T1000 (cell line): Measurements from ENCODE around the gene ACTN4.

Experiments used
- DNase-seq: peaks from one replicate; lab custom pipeline; 2025; ENCODE audit warnings: mixed read lengths; lab: John Stamatoyannopoulos, UW

ACTN4 gene

DNA sequence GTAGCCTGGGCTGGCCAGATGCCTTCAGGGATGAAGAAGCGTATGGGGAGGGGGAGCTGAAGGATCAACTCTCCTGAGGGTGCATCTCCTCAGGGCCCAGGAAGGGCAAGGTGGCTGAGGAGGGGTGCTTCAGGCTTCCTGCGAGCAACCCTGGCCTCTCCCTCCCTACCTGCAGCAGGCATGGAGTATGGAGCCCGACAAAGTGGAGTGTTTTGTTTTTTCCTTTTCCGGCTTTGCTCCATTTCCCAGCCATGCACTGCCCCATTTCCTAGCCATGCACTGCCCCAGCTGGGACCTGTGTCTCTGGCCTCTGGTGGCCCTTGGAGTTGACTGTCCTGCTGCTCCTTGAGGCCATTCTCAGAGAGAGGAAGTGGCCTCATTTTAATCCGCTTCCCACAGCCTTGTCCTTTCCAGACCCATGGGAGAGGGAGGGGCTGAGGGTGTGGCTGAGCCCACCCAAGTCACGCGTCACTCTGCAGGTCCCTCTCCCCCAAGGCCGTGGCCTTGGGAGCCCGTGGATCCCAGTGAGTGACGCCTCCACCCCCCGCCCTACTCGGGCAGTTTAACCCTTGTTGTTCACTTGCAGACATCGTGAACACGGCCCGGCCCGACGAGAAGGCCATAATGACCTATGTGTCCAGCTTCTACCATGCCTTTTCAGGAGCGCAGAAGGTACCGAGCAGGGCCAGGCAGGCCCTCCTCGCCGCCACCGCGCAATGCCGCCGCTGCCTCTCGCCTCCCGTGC, 62.4 kb downstream of the ACTN4 start:
- DNase-seq, result no peak

DNA sequence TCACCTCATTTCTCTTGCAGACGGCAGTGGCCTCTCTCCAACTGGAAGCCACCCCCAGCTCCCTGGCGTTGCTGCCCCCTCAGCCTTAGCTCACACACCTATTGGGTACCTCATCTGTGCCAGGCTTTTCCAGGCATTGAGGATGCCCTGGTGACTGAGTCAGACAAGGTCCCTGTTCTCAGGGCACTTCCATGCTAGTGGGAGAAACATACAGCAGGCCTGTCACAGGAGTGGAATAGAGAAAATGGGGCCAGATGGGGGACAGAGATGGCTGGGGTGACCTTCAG, 62.9 kb downstream of the ACTN4 start:
- no peak for DNase-seq

GRCh38 chr19:38710928-38711725, 63.7 kb downstream of the ACTN4 start:
- no peak for DNase-seq

- DNase-seq, result peak; percentile 90
These were observed 64.3 kb downstream of the ACTN4 start for GRCh38 chr19:38711726-38712153.

- no peak for DNase-seq
These were observed 64.8 kb downstream of the ACTN4 start for GRCh38 chr19:38712161-38712748.

DNA sequence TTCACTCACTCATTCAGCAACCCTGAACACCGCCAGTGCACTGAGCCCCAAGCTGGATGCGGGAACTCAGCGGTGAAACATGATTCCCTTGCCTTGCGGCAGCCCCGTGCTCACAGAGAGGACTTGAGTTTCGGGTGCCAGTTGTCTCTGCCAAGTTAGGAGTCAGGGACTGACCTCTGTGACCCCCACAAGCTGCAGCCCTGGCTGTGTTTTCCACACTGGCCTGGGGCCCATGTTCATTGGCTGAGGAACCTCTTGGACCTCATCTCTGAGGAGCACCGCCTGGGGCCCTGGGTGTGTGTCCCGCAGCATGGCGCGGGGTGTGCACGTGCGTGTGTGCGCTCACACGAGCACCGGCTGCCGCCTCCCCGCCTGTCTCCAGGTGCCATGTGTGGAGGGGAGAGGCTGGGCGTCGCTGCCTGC, 65.8 kb downstream of the ACTN4 start:
- no peak for DNase-seq

DNA sequence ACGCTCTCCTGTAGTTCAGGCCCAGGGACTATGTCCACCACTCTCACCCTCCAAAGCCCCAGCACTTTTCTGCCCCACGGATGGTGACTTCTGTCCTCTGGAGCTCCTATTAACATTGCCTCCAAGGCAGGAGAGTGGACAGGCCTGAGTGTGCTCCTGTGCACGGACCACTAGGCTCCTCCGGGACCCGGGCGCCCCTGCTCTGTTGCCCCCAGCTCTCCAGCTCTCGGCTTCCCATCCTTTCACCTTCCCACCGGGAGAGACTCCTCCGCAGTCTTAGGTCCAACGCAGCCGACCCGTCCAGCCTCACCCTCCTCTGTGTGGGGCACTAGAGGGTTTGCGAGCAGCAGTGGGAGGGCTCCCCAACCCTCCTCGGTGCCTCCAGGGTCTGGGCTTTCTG, 66.4 kb downstream of the ACTN4 start:
- DNase-seq, result no peak

GRCh38 chr19:38714354-38714778, 66.9 kb downstream of the ACTN4 start:
- DNase-seq, result no peak

DNA sequence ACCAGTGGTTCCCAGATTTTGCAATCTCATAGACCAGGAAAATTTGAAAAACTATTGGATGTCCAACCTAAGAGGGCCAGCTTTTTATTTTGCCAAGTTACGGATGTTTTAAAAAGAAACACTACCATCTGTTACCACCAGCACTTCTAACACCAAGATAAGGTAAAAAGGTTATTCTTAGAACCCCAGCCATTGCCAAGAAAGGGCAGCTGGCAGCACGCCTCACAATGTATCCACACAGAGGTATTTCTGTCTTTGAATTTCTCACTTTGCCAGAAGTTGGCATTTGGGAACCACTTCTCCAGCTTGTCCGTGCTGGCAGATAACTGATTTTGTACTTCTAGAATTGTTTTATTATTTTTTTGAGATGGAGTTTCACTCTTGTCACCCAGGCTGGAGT, 68.1 kb downstream of the ACTN4 start:
- DNase-seq, result no peak

GRCh38 chr19:38717051-38717450, 69.6 kb downstream of the ACTN4 start:
- DNase-seq, result no peak

DNA sequence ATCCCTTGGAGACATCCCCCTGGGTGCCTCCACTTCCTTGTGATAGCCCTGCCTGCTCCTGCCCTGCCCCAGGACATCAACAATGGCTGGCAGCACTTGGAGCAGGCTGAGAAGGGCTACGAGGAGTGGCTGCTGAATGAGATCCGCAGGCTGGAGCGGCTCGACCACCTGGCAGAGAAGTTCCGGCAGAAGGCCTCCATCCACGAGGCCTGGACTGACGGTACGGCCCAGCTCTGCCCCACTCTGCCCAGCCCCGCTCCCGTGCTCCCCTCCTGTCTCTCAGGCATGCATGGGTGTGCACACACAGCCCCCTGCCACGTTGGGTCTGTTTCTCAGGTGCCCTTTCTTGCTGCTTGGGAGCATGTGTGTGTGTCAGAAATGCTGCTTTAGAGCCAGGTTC, 70.4 kb downstream of the ACTN4 start:
- no peak for DNase-seq

DNA sequence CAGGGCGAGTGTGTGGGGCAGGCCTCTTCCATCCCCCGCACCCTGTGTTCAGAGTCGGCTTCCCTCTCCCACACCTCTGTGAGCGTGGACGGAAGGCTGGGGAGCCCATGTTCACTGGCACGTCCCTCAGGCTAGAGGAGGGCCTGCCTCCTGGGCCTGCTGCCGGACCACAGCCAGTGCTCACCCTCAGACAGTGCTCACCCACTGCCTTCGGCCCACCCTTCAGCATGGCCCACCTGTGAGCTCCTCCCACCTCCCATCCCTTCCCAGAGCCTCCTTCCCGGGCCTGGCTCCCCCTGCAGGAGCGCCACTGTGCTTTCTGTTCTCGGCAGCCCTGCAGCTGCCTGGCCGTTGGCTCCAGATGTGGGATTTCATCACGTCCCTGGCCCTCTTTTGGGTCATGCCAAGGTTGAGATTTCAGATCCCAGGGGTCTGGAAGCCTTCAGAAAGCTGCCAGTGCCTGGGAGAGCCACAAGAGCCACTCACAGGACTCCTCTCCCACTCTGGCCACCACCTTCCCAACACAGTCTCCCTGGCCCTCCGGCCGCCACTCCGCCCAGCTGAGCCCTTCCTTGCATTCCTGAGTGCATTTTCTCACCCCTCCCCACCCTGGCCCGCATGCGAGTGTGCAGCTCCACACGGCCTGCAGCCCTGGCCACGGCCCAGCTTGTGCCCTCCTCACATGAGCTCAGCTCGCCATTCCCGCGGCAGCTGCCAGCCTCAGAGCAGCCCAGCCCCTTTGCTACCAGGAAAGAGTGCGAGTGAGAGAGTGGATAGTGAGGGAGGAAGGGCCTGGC, 71.5 kb downstream of the ACTN4 start:
- DNase-seq, result peak; percentile 30

- DNase-seq, result no peak
These were observed 72.5 kb downstream of the ACTN4 start for GRCh38 chr19:38719761-38720558.

GRCh38 chr19:38720559-38721236, 73.2 kb downstream of the ACTN4 start:
- DNase-seq, result no peak

DNA sequence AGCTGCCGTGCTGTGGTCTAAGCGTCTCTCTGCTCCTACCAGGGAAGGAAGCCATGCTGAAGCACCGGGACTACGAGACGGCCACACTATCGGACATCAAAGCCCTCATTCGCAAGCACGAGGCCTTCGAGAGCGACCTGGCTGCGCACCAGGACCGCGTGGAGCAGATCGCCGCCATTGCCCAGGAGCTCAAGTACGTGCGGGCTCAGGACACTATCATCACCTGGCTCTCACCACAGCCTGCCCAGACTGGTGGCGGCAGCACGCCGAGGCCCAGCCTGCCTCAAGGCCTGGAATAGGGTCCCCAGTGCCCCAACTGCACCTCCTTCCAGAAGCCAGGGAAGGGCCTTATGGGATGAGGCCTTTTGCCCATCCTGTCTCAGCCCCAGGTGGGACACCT, 74.0 kb downstream of the ACTN4 start:
- no peak for DNase-seq

DNA sequence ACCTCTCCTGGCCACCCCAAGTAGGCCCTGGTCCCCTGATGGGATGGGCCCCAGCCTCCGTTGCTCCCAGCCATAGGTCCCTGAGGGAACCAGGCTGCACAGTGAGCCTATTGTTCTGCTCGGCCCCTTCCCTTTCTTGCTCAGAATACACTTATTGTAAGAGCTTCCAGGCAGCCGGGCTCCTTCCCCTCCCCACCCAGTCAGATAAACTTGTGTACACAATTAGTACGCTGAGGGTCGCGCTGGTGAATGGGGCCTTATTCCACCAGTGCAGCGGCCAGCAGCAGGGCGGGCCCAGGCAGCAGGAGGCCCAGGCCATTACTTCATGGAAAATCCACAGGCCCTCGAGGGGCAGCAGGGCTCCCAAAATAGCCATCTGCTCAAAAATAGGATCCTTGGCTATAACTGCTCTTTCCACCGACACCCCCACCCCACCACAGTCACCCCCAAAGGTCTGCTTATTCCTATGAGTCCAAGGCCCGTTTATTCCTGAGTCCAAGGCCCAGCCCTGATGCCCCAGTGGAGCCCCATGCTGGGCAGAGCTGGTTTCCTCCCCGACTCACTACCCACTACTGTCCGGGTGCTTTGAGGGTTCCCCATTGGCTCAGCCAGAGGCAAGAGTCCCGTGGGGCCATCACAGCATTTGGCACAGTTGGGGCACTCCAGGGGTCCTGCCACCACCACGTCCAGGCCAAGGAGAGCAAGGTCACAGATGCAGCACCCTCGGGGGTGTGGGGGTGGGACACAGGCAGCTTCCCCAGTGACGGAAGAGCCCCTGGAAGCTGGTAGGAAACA, 74.7 kb downstream of the ACTN4 start:
- DNase-seq, result no peak

DNA sequence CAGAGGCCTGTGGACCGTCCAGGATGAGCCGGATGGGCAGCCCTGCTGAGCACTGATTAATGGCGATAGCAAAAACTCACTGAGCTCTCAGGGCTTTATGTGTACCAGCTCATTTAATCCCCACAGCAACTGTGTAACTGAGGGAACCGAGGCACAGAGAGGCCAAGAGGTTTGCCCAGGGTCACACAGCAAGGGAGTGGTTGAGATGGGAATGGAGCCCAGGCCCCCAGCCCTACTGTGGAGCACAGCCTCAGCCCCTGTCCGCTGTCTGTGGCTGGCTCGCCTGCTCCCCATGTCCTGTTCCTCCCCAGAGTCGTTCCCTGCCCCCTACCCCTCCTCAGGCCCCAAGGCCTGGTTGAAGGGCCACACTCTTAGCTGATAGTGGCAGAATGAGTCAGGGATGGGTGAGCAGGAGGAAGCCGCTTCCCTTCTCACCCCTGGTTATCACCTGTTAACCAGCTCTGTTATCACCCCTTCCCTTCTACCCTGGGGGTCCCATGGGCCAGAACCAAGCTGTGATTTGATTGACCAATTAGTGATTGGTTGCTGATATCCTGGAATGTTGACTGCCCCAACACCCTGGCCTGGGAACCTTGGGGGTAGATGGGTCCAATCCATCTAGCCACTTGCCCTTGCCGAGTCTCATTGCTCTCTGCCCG, 75.6 kb downstream of the ACTN4 start:
- no peak for DNase-seq

DNA sequence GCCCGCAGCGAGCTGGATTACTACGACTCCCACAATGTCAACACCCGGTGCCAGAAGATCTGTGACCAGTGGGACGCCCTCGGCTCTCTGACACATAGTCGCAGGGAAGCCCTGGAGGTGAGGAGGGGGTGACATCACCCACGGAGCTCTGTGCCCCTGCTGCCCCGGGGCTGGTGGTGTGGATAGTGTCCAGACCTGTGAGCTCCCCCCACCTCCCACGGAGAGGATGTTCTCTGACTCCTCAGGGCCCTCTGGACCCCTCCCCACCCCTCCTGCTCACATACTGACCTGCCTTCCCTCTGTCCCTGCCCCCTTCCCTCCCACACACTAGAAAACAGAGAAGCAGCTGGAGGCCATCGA, 76.1 kb downstream of the ACTN4 start:
- DNase-seq, result no peak

DNA sequence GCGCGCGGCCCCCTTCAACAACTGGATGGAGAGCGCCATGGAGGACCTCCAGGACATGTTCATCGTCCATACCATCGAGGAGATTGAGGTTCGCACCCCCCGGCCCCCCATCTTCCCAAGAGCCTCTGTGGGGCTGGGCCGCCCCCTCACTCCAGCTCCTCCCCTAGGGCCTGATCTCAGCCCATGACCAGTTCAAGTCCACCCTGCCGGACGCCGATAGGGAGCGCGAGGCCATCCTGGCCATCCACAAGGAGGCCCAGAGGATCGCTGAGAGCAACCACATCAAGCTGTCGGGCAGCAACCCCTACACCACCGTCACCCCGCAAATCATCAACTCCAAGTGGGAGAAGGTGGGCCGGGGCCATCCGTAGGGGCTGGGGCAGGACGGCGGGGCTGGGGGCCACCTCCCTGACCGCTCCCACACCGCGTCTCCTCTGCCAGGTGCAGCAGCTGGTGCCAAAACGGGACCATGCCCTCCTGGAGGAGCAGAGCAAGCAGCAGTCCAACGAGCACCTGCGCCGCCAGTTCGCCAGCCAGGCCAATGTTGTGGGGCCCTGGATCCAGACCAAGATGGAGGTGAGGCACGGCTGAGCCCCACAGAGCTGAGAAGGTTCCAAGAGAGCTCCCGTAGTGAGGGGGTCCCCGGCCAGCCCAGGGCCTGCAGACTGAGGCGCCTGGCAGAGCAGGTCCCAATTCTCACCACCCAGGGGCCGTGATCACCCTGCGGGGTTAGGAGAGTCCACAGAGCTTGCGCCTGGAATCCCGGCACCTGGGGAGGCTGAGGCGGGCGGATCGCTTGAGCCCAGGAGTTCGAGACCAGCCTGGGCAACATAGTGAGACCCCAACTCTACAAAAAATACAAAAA, 76.8 kb downstream of the ACTN4 start:
- no peak for DNase-seq
